Liver (tissue), 3 donors: ENCODE data around the gene KIFC3.

Experiments
- GABPA ChIP-seq, 2 donors: IDR thresholded peaks in 1 of 2; conservative IDR thresholded peaks in 1 of 2; 2 replicates each; pipeline ENCODE4 v1.6.1; 2016; ENCODE audit warnings: antibody characterized with exemption in 2 of 2, mild to moderate bottlenecking in 1 of 2, moderate library complexity in 1 of 2
- JUND ChIP-seq, 2 donors: IDR thresholded peaks; 2 replicates each; pipeline ENCODE4 v1.6.1; 2016; ENCODE audit warnings: antibody characterized with exemption in 2 of 2
- SP1 ChIP-seq: IDR thresholded peaks from 2 replicates; pipeline ENCODE4 v1.6.1; 2018; ENCODE audit warnings: antibody characterized with exemption, mild to moderate bottlenecking
- YY1 ChIP-seq: IDR thresholded peaks from 2 replicates; pipeline ENCODE4 v1.6.1; 2016; ENCODE audit warnings: antibody characterized with exemption, mild to moderate bottlenecking
- TF ChIP-seq, protein P1 (sequence below): fragments of 150-350 bp; IDR thresholded peaks from 2 replicates; pipeline ENCODE4 v1.5.1; 2017; ENCODE audit warnings: improper control_type of control experiment, low read depth, low read length; ENCODE audit not compliant: missing input control
- TF ChIP-seq, protein P2 (sequence below): IDR thresholded peaks from 2 replicates; pipeline ENCODE4 v1.6.1; 2016; ENCODE audit warnings: antibody characterized with exemption
- donor health status: healthy.
- donor health status: healthy.

DNA sequence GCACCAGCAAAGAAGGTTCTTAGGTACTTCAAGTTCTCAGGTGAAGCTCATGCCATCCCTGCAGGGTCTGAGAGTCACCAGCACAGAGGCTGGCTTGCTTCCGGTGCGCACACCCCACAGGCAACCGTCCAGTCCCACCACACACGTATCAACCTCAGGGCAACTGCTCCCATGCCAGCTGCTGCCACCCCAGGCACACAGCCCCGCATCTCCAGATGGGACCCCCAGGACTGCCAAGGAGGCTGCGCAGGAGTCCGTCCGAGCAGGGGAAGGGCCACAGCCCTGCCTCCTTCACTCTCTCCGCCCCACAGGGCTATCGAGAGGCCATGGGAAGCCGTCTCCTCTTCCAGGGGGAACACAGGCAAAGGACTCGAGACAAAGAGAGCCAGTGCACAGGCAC is 13.3 kb downstream of the KIFC3 start:
- TF ChIP-seq, protein P1, sequence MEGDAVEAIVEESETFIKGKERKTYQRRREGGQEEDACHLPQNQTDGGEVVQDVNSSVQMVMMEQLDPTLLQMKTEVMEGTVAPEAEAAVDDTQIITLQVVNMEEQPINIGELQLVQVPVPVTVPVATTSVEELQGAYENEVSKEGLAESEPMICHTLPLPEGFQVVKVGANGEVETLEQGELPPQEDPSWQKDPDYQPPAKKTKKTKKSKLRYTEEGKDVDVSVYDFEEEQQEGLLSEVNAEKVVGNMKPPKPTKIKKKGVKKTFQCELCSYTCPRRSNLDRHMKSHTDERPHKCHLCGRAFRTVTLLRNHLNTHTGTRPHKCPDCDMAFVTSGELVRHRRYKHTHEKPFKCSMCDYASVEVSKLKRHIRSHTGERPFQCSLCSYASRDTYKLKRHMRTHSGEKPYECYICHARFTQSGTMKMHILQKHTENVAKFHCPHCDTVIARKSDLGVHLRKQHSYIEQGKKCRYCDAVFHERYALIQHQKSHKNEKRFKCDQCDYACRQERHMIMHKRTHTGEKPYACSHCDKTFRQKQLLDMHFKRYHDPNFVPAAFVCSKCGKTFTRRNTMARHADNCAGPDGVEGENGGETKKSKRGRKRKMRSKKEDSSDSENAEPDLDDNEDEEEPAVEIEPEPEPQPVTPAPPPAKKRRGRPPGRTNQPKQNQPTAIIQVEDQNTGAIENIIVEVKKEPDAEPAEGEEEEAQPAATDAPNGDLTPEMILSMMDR = no peak
- no peak for TF ChIP-seq YY1
- no peak for TF ChIP-seq GABPA (IDR thresholded peaks at IDR 0.05 in 1 of 2, conservative IDR thresholded peaks at IDR 0.05 in 1 of 2)
- TF ChIP-seq JUND (IDR thresholded peaks at IDR 0.05) = no peak
- no peak for TF ChIP-seq SP1
- TF ChIP-seq, protein P2, sequence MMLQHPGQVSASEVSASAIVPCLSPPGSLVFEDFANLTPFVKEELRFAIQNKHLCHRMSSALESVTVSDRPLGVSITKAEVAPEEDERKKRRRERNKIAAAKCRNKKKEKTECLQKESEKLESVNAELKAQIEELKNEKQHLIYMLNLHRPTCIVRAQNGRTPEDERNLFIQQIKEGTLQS = no peak
